BLaER1 treated with 17β-estradiol and CSF1 and Interleukin-3, amounts not matched to agents 10 nM and 100 nM (cell line): ENCODE results near the gene MRPL42.

Experiments
- H3K27ac ChIP-seq, 11 experiments: shearing (Covaris generic); formaldehyde crosslinking; 2 replicates each; pipeline ENCODE4 v1.8.1; 2022
- H3K27me3 ChIP-seq, 11 experiments: shearing (Covaris generic); formaldehyde crosslinking; 2 replicates each; pipeline ENCODE4 v1.8.1; 2022
- H3K36me3 ChIP-seq, 11 experiments: shearing (Covaris generic); formaldehyde crosslinking; 2 replicates each; pipeline ENCODE4 v1.8.1; 2022
- H3K4me1 ChIP-seq, 10 experiments: shearing (Covaris generic); formaldehyde crosslinking; 2 replicates each; pipeline ENCODE4 v1.8.1; 2022
- H3K4me2 ChIP-seq, 11 experiments: shearing (Covaris generic); formaldehyde crosslinking; 2 replicates each; pipeline ENCODE4 v1.8.1; 2022
- H3K4me3 ChIP-seq, 10 experiments: shearing (Covaris generic); formaldehyde crosslinking; 2 replicates each; pipeline ENCODE4 v1.8.1; 2022
- H3K9ac ChIP-seq, 11 experiments: shearing (Covaris generic); formaldehyde crosslinking; 2 replicates each; pipeline ENCODE4 v1.8.1; 2022
- H3K9me3 ChIP-seq, 11 experiments: shearing (Covaris generic); formaldehyde crosslinking; replicated peaks in 1 of 11; 2 replicates each; pipeline ENCODE4 v1.8.1; 2022
- H4K20me1 ChIP-seq, 11 experiments: shearing (Covaris generic); formaldehyde crosslinking; 2 replicates each; pipeline ENCODE4 v1.8.1; 2022
- Cebpa-rat ChIP-seq, 11 experiments: shearing (Covaris generic); IDR thresholded peaks; 2 replicates each; pipeline ENCODE4 v1.8.1; 2022

MRPL42 gene

DNA sequence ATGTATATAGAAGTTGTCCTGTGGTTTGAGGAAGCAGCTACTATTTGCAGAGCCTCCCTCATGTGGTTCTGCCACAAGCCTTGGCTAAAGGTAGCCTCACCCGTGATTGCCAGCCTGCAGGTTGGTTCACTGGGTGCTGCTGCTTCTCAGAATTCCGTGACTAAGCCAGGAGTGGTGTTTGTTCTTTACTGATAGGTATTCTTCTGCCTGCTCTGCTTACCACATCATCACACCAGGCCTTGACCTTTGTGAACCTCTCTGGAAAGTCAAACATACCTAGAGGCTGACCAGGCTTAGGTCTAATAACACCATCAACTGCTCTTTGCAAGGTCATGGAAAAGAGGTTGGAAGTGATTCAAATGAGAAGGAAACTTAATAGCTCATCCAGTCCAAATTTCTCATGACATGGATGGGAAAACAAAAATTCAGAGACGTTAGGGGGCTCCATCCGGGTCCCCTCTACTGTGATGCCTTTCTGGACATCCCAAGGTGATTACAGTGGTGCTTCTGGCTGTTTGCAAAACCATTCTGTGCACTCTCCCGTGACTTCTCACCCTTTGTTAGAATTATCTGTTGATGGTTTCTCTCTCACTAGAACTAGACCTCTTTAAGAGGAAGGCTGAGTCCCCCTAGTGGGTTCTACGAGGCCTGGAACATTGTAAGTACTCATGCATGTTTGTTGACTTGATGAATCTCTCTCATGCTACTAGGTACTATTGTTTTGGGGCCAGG is 96.7 kb downstream of the MRPL42 start:
- Histone ChIP-seq H4K20me1 (peaks cover 0 to 4% (median 0%) of the 10 kb centered on the region in 11 experiments; a peak in 1 of 22 replicates), H3K36me3 (no peaks in the 10 kb centered on the region), H3K9me3 (peaks cover 8 to 22% (median 17%) of the 10 kb centered on the region in 11 experiments), H3K27ac (no peak overlapping the region), H3K4me3 (no peak overlapping the region), H3K27me3 (peaks cover 11 to 28% (median 24%) of the 10 kb centered on the region in 11 experiments), H3K4me1 (no peaks in the 10 kb centered on the region), H3K4me2 (no peak overlapping the region), H3K9ac (no peak overlapping the region)
- TF ChIP-seq Cebpa-rat (IDR thresholded peaks at IDR 0.05), result no peak

DNA sequence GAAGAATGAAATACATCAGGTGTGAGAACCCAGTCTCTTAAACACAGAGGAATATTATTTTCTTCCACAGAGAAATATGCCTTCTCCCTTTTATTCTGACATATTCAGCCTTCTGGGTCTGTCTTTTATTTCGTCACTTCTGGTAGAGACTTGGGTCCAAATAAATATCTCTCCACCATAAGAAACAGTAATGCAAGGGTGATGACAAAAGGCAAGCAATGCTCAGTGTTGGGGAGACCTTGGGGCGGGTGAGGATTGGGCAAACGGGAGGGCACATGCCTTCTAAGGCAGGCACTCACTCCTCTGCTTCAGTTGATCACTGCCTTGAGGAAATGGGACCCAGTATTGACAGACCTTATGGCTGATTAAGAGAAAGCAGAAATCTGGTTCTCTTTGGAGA is 98.4 kb downstream of the MRPL42 start:
- Histone ChIP-seq H3K27ac (no peak overlapping the region), H3K9me3 (peaks cover 2 to 5% (median 4%) of the 10 kb centered on the region in 11 experiments; a peak in 19 of 22 replicates), H3K27me3 (peaks cover 28 to 46% (median 41%) of the 10 kb centered on the region in 11 experiments), H3K4me3 (no peak overlapping the region), H3K4me2 (no peak overlapping the region), H3K9ac (no peak overlapping the region), H4K20me1 (peaks cover 0 to 14% (median 9%) of the 10 kb centered on the region in 11 experiments; a peak in 13 of 22 replicates), H3K36me3 (no peaks in the 10 kb centered on the region), H3K4me1 (peaks cover 0 to 11% (median 10%) of the 10 kb centered on the region in 10 experiments; a peak in 17 of 20 replicates)
- no peak for TF ChIP-seq Cebpa-rat (IDR thresholded peaks at IDR 0.05)
